ENCODE results near the gene NCOR1.
"Not testable (repeated sequence)": the region's sequence is repeated elsewhere in the genome, so short reads cannot be mapped to it uniquely, and the experiment has no call there.

NCOR1 gene

GRCh38 chr17:16243385-16243784, 28.1 kb upstream of the NCOR1 start:
- DNase-seq: no peak
- no peaks in the 10 kb centered on the region for H3K4me1 ChIP-seq
- H3K36me3 ChIP-seq: no peaks in the 10 kb centered on the region
- H3K9me3 ChIP-seq: no peaks in the 10 kb centered on the region
- TF ChIP-seq CTCF (IDR thresholded peaks at IDR 0.05; ENCODE audit: low read depth, low read length): no peak
- H3K4me3 ChIP-seq (ENCODE audit: low read depth, low read length): no peak overlapping the region
- H3K27me3 ChIP-seq: no peaks in the 10 kb centered on the region

GRCh38 chr17:16241906-16242399, 26.6 kb upstream of the NCOR1 start:
- Histone ChIP-seq H3K4me3 (ENCODE audit: low read depth, low read length) (no peak overlapping the region), H3K9me3 (no peaks in the 10 kb centered on the region), H3K36me3 (no peaks in the 10 kb centered on the region), H3K27me3 (no peaks in the 10 kb centered on the region), H3K4me1 (no peaks in the 10 kb centered on the region)
- no peak for DNase-seq
- TF ChIP-seq CTCF (IDR thresholded peaks at IDR 0.05; ENCODE audit: low read depth, low read length): no peak

GRCh38 chr17:16239931-16240330, 24.6 kb upstream of the NCOR1 start:
- Histone ChIP-seq H3K4me3 (ENCODE audit: low read depth, low read length) (no peak overlapping the region), H3K27me3 (no peaks in the 10 kb centered on the region), H3K9me3 (no peaks in the 10 kb centered on the region), H3K4me1 (no peaks in the 10 kb centered on the region), H3K36me3 (no peaks in the 10 kb centered on the region)
- TF ChIP-seq CTCF (IDR thresholded peaks at IDR 0.05; ENCODE audit: low read depth, low read length): no peak
- no peak for DNase-seq

- no peaks in the 10 kb centered on the region for H3K36me3 ChIP-seq
- no peak for DNase-seq
- no peak overlapping the region for H3K4me3 ChIP-seq (ENCODE audit: low read depth, low read length)
- no peaks in the 10 kb centered on the region for H3K9me3 ChIP-seq
- H3K4me1 ChIP-seq: no peaks in the 10 kb centered on the region
- no peak for TF ChIP-seq CTCF (IDR thresholded peaks at IDR 0.05; ENCODE audit: low read depth, low read length)
- no peaks in the 10 kb centered on the region for H3K27me3 ChIP-seq
These were observed 17.1 kb upstream of the NCOR1 start for GRCh38 chr17:16232391-16232790.

GRCh38 chr17:16229912-16230561, 14.7 kb upstream of the NCOR1 start:
- not testable (repeated sequence) for H3K36me3 ChIP-seq; H3K4me1 ChIP-seq; H3K9me3 ChIP-seq; H3K27me3 ChIP-seq; DNase-seq; H3K4me3 ChIP-seq (ENCODE audit: low read depth, low read length)

- no peaks in the 10 kb centered on the region for H3K36me3 ChIP-seq
- no peak for DNase-seq
These were observed 7.1 kb upstream of the NCOR1 start for GRCh38 chr17:16222406-16222805.

More at GRCh38 chr17:16222406-16222805, 7.1 kb upstream of the NCOR1 start:
- Histone ChIP-seq H3K9me3 (no peaks in the 10 kb centered on the region), H3K4me1 (no peaks in the 10 kb centered on the region), H3K4me3 (ENCODE audit: low read depth, low read length) (no peak overlapping the region), H3K27me3 (no peaks in the 10 kb centered on the region)
- no peak for TF ChIP-seq CTCF (IDR thresholded peaks at IDR 0.05; ENCODE audit: low read depth, low read length)
